Neutrophil (primary cell): Measurements from ENCODE around the gene SORCS2.

Source experiments
- H3K27ac ChIP-seq: fragments of 200-600 bp; sonication (generic); 2 replicates; pipeline ENCODE4 v1.5.1; 2016; ENCODE audit warnings: mild to moderate bottlenecking, moderate library complexity
- H3K27me3 ChIP-seq: fragments of 200-600 bp; sonication (generic); 2 replicates; pipeline ENCODE4 v1.6.0; 2016; ENCODE audit warnings: mild to moderate bottlenecking
- H3K36me3 ChIP-seq: fragments of 200-600 bp; sonication (generic); 2 replicates; pipeline ENCODE4 v1.5.1; 2017
- H3K4me1 ChIP-seq, 2 experiments: fragments of 200-600 bp in 1 of 2; sonication (generic) in 1 of 2; 1 replicate in 1 of 2; 2 replicates in 1 of 2; pipeline versions ENCODE4 v1.5.1 to v1.6.1; 2013 to 2016; ENCODE audit warnings: low read depth in 1 of 2, low read length in 1 of 2, mild to moderate bottlenecking in 1 of 2, moderate library complexity in 1 of 2; ENCODE audit not compliant: control insufficient read depth in 1 of 2, insufficient read depth in 1 of 2
- H3K4me3 ChIP-seq, 2 experiments: fragments of 200-600 bp in 1 of 2; sonication (generic) in 1 of 2; 1 replicate in 1 of 2; 2 replicates in 1 of 2; pipeline ENCODE4 v1.5.1; 2013 to 2016; ENCODE audit warnings: low read depth in 1 of 2, low read length in 1 of 2, mild to moderate bottlenecking in 1 of 2, moderate library complexity in 1 of 2
- H3K9me3 ChIP-seq: fragments of 200-600 bp; sonication (generic); 2 replicates; pipeline ENCODE4 v1.5.1; 2016
- TF ChIP-seq, protein P1 (sequence below): fragments of 200-600 bp; sonication (generic); IDR thresholded peaks from 2 replicates; pipeline ENCODE4 v1.5.1; 2016; ENCODE audit warnings: antibody characterized with exemption

The SORCS2 gene

DNA sequence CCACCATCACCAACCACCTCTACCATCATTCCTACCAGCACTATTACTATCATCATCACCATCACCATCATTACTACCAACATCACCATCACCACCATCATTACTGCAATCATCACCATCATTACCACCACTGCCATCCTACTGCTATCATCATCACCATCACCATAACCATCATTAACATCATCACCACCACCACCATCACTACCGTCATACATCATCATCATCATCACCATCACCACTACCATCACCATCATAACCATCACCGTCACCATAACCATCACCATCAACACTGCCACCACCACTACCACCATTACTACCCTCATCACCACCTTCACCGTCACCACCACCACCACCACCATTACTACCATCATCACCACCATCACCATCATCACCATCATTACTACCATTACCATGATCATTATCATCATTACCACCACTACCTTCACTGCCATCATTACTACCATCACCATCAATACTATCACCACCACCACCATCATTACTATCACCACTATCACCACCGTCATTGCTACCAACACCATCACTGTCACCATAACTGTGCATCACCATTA is 170.6 kb downstream of the SORCS2 start:
- TF ChIP-seq, protein P1, sequence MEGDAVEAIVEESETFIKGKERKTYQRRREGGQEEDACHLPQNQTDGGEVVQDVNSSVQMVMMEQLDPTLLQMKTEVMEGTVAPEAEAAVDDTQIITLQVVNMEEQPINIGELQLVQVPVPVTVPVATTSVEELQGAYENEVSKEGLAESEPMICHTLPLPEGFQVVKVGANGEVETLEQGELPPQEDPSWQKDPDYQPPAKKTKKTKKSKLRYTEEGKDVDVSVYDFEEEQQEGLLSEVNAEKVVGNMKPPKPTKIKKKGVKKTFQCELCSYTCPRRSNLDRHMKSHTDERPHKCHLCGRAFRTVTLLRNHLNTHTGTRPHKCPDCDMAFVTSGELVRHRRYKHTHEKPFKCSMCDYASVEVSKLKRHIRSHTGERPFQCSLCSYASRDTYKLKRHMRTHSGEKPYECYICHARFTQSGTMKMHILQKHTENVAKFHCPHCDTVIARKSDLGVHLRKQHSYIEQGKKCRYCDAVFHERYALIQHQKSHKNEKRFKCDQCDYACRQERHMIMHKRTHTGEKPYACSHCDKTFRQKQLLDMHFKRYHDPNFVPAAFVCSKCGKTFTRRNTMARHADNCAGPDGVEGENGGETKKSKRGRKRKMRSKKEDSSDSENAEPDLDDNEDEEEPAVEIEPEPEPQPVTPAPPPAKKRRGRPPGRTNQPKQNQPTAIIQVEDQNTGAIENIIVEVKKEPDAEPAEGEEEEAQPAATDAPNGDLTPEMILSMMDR: no peak
- H3K4me1 ChIP-seq: no peaks in the 10 kb centered on the region

DNA sequence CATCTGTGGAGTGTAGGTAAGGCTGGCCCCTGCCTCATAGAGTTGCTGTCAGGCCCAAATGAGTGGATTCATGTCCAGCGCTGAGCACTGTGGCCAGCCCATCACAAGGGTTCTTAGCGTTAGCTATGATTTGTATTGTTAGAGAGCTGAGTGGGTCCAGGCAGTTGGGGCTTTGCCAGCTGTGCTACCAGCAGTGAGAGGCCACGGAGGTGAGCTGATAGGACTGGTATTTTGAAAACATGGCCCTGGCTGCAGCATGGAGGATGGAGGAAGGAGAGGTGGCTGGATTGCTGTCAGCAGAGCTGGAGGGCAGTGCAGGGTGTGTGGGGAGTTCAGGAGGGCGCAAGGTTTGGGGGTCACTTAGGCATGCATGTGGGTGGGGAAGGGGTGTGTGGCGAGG is 172.6 kb downstream of the SORCS2 start:
- Histone ChIP-seq H3K36me3 (no peaks in the 10 kb centered on the region), H3K4me1 (no peaks in the 10 kb centered on the region), H3K4me3 (no peak overlapping the region), H3K27me3 (peaks cover 10% of the 10 kb centered on the region), H3K27ac (no peak overlapping the region), H3K9me3 (no peaks in the 10 kb centered on the region)
- TF ChIP-seq, protein P1: no peak

More for the DNA sequence above, 170.6 kb downstream of the SORCS2 start:
- Histone ChIP-seq H3K4me3 (no peak overlapping the region), H3K9me3 (no peaks in the 10 kb centered on the region), H3K36me3 (no peaks in the 10 kb centered on the region), H3K27me3 (peaks cover 10% of the 10 kb centered on the region), H3K27ac (no peak overlapping the region)

DNA sequence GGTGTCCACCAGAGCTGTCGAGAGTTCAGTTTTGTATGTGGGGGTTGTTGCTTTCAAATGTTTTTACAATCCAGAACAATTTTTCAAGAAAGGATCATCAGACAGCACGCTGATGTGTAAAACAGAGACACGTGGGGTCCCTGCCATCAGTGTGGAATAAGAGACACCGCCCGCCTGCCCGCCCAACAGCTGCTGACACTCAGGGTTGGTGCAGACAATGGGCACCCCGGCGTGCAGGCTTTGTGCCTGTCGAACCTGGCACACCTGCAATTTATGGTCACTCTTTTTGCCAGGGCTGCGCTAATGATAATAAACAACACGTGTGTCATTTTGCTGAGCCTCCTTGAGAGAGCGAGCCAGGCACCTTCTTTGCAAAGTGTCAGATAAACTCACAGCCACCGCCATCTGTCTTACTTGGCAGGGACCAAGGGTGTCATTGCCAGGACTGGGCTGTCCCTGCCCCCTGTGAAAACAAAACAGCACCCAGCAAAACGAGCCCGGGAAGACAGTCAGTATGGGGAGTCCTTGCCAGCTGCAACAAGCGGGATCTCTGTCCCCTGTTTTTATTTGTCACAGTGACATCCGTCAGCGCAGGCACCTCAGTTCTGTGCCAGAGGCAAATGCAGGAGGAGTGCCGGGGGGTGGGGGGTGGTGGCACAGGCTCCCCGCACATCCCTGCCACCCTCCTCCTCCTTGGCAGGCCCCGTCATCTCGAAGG is 173.3 kb downstream of the SORCS2 start:
- no peak overlapping the region for H3K27ac ChIP-seq
- H3K4me3 ChIP-seq: no peak overlapping the region
- no peaks in the 10 kb centered on the region for H3K4me1 ChIP-seq

DNA sequence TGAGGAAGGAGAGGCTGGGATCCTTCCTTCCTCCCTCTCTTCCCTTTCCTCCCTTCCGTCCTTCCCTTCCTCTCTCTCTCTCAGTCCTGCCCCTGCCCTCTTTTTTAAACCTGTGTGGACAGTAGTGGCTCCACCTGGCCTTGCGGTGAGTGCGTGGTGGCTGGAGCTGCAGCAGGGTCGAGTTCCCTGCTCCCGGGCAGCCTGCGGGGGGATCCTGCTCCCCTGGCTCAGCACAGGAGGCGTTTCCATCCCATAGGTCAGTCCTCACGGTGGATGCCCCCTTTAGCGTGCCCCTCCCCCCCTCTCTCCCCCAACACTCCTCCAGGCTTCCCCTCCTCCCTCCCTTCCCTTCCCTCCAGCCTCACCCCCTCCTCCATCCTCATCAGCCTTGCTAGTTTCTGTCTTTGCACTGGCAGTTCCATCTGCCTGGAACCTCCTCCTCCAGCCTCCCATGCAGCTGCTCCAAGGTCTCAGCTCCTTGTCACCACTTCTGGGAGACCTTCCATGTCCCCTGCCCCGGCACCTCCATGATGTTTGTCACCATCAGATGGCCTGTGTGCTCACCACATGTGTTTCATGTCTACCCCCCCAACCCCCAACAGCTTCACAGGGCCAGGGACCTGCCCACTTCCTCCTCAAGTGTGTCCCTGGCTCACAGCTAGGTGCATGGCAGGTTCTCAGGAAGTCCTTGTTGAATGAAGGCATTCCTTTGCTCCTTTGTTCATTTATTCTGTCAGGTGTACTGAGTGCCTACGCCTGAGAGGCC is 174.0 kb downstream of the SORCS2 start:
- H3K27me3 ChIP-seq: peaks cover 10% of the 10 kb centered on the region
- no peak overlapping the region for H3K27ac ChIP-seq
- no peak overlapping the region for H3K4me3 ChIP-seq
- TF ChIP-seq, protein P1: no peak
- H3K36me3 ChIP-seq: no peaks in the 10 kb centered on the region
- no peaks in the 10 kb centered on the region for H3K4me1 ChIP-seq
- no peaks in the 10 kb centered on the region for H3K9me3 ChIP-seq

More for the DNA sequence above, 173.3 kb downstream of the SORCS2 start:
- no peaks in the 10 kb centered on the region for H3K36me3 ChIP-seq
- peaks cover 10% of the 10 kb centered on the region for H3K27me3 ChIP-seq
- H3K9me3 ChIP-seq: no peaks in the 10 kb centered on the region
- TF ChIP-seq, protein P1: no peak

DNA sequence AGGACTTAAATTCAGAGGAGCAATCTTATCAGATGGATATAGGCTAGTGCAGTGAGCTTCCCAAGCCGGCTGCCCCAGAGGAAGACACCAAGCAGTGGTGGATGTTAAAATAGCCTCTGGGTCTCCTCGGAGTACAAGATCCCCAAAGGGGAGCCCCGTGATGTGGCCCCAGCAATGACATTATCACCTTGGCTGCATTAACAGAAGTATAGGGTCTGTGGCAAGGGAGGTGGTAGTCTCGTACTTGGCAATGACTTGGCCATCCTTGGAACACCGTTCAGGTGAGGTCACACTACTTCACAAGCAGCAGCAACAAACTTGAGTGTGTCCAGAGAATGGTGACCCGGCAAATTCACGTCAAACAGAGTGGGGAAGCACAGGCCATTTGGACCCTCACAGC is 174.6 kb downstream of the SORCS2 start:
- Histone ChIP-seq H3K4me3 (no peak overlapping the region), H3K4me1 (no peaks in the 10 kb centered on the region), H3K27me3 (peaks cover 10% of the 10 kb centered on the region), H3K36me3 (no peaks in the 10 kb centered on the region), H3K9me3 (no peaks in the 10 kb centered on the region), H3K27ac (no peak overlapping the region)
- TF ChIP-seq, protein P1: no peak
